Measurements from ENCODE around the gene MAN1A1. TPM values are rescaled to one million over a fixed set of nuclear protein-coding genes. Genes with fewer than 3 reads are reported as not detected.

Gene MAN1A1
- total RNA-seq, 1 experiment from 2014 or later, result 15.4 TPM

GRCh38 chr6:119264854-119265397 is 84.6 kb downstream of the MAN1A1 start:
- Histone ChIP-seq H3K36me3 (no peaks in the 10 kb centered on the region), H3K4me1 (no peaks in the 10 kb centered on the region; the same call in 1 of the 2 replicates), H3K9me3 (replicated peaks) (no peaks in the 10 kb centered on the region; the same call in 1 of the 2 replicates), H3K4me3 (no peak overlapping the region), H3K27me3 (no peaks in the 10 kb centered on the region), H3K27ac (no peak overlapping the region)
- DNase-seq, result no peak

- H3K4me1 ChIP-seq, result no peaks in the 10 kb centered on the region; the same call in 1 of the 2 replicates
- no peaks in the 10 kb centered on the region for H3K9me3 ChIP-seq (replicated peaks)
- DNase-seq, result no peak
- H3K27me3 ChIP-seq, result no peaks in the 10 kb centered on the region
- no peak overlapping the region for H3K4me3 ChIP-seq
- H3K27ac ChIP-seq, result no peak overlapping the region
- no peaks in the 10 kb centered on the region for H3K36me3 ChIP-seq
These were observed 86.9 kb downstream of the MAN1A1 start for GRCh38 chr6:119262612-119263011.

GRCh38 chr6:119261944-119262284 is 87.6 kb downstream of the MAN1A1 start:
- DNase-seq, result no peak
- H3K4me1 ChIP-seq, result no peaks in the 10 kb centered on the region; the same call in 1 of the 2 replicates
- no peaks in the 10 kb centered on the region for H3K36me3 ChIP-seq
- H3K27me3 ChIP-seq, result no peaks in the 10 kb centered on the region
- H3K9me3 ChIP-seq (replicated peaks), result no peaks in the 10 kb centered on the region
- H3K4me3 ChIP-seq, result no peak overlapping the region
- H3K27ac ChIP-seq, result no peak overlapping the region

GRCh38 chr6:119259027-119259426 is 90.5 kb downstream of the MAN1A1 start:
- Histone ChIP-seq H3K4me3 (no peak overlapping the region), H3K27ac (no peak overlapping the region), H3K4me1 (no peaks in the 10 kb centered on the region; the same call in 1 of the 2 replicates), H3K9me3 (replicated peaks) (no peaks in the 10 kb centered on the region), H3K36me3 (no peaks in the 10 kb centered on the region), H3K27me3 (no peaks in the 10 kb centered on the region)
- no peak for DNase-seq

- Histone ChIP-seq H3K4me3 (no peak overlapping the region), H3K27ac (no peak overlapping the region), H3K9me3 (replicated peaks) (no peaks in the 10 kb centered on the region), H3K36me3 (no peaks in the 10 kb centered on the region), H3K4me1 (no peaks in the 10 kb centered on the region; the same call in 1 of the 2 replicates), H3K27me3 (no peaks in the 10 kb centered on the region)
- DNase-seq, result no peak
These were observed 91.8 kb downstream of the MAN1A1 start for GRCh38 chr6:119257726-119258125.

GRCh38 chr6:119256978-119257462 is 92.5 kb downstream of the MAN1A1 start:
- DNase-seq, result no peak
- H3K36me3 ChIP-seq, result no peaks in the 10 kb centered on the region

GRCh38 chr6:119256392-119256791 is 93.2 kb downstream of the MAN1A1 start:
- DNase-seq, result no peak
- no peak overlapping the region for H3K27ac ChIP-seq
- no peak overlapping the region for H3K4me3 ChIP-seq
- H3K36me3 ChIP-seq, result no peaks in the 10 kb centered on the region
- no peaks in the 10 kb centered on the region for H3K9me3 ChIP-seq (replicated peaks)
- no peaks in the 10 kb centered on the region; the same call in 1 of the 2 replicates for H3K4me1 ChIP-seq
- no peaks in the 10 kb centered on the region for H3K27me3 ChIP-seq

More at GRCh38 chr6:119256978-119257462, 92.5 kb downstream of the MAN1A1 start:
- Histone ChIP-seq H3K4me3 (no peak overlapping the region), H3K27me3 (no peaks in the 10 kb centered on the region), H3K4me1 (no peaks in the 10 kb centered on the region; the same call in 1 of the 2 replicates), H3K9me3 (replicated peaks) (no peaks in the 10 kb centered on the region), H3K27ac (no peak overlapping the region)

- DNase-seq, result no peak
- no peak overlapping the region for H3K4me3 ChIP-seq
These were observed 94.1 kb downstream of the MAN1A1 start for GRCh38 chr6:119255492-119255891.

GRCh38 chr6:119250036-119250435 is 99.5 kb downstream of the MAN1A1 start:
- Histone ChIP-seq H3K27ac (no peak overlapping the region), H3K4me3 (no peak overlapping the region), H3K36me3 (no peaks in the 10 kb centered on the region), H3K9me3 (replicated peaks) (no peaks in the 10 kb centered on the region), H3K4me1 (no peaks in the 10 kb centered on the region), H3K27me3 (no peaks in the 10 kb centered on the region)
- no peak for DNase-seq

More at GRCh38 chr6:119255492-119255891, 94.1 kb downstream of the MAN1A1 start:
- Histone ChIP-seq H3K27me3 (no peaks in the 10 kb centered on the region), H3K36me3 (no peaks in the 10 kb centered on the region), H3K9me3 (replicated peaks) (no peaks in the 10 kb centered on the region), H3K27ac (no peak overlapping the region), H3K4me1 (no peaks in the 10 kb centered on the region)

GRCh38 chr6:119249319-119249718 is 100.2 kb downstream of the MAN1A1 start:
- H3K27ac ChIP-seq, result no peak overlapping the region
- no peaks in the 10 kb centered on the region for H3K27me3 ChIP-seq
- H3K4me3 ChIP-seq, result no peak overlapping the region
- no peaks in the 10 kb centered on the region for H3K4me1 ChIP-seq
- H3K36me3 ChIP-seq, result no peaks in the 10 kb centered on the region
- DNase-seq, result no peak
- no peaks in the 10 kb centered on the region for H3K9me3 ChIP-seq (replicated peaks)

- no peaks in the 10 kb centered on the region for H3K4me1 ChIP-seq
These were observed 102.1 kb downstream of the MAN1A1 start for GRCh38 chr6:119247504-119247903.

GRCh38 chr6:119243657-119244056 is 105.9 kb downstream of the MAN1A1 start:
- DNase-seq, result no peak
- H3K4me1 ChIP-seq, result peaks cover 7% of the 10 kb centered on the region

More at GRCh38 chr6:119247504-119247903, 102.1 kb downstream of the MAN1A1 start:
- DNase-seq, result no peak
- H3K36me3 ChIP-seq, result no peaks in the 10 kb centered on the region
- no peaks in the 10 kb centered on the region for H3K27me3 ChIP-seq
- H3K9me3 ChIP-seq (replicated peaks), result no peaks in the 10 kb centered on the region
- H3K4me3 ChIP-seq, result no peak overlapping the region
- H3K27ac ChIP-seq, result no peak overlapping the region

GRCh38 chr6:119243037-119243436 is 106.5 kb downstream of the MAN1A1 start:
- Histone ChIP-seq H3K4me1 (peaks cover 7% of the 10 kb centered on the region), H3K9me3 (replicated peaks) (no peaks in the 10 kb centered on the region), H3K36me3 (no peaks in the 10 kb centered on the region), H3K27ac (no peak overlapping the region), H3K4me3 (no peak overlapping the region), H3K27me3 (no peaks in the 10 kb centered on the region)
- no peak for DNase-seq

More at GRCh38 chr6:119243657-119244056, 105.9 kb downstream of the MAN1A1 start:
- Histone ChIP-seq H3K27ac (no peak overlapping the region), H3K9me3 (replicated peaks) (no peaks in the 10 kb centered on the region), H3K4me3 (no peak overlapping the region), H3K27me3 (no peaks in the 10 kb centered on the region), H3K36me3 (no peaks in the 10 kb centered on the region)

GRCh38 chr6:119241540-119242309 is 107.8 kb downstream of the MAN1A1 start:
- Histone ChIP-seq H3K9me3 (replicated peaks) (no peaks in the 10 kb centered on the region), H3K27ac (no peak overlapping the region), H3K27me3 (no peaks in the 10 kb centered on the region), H3K4me1 (peaks cover 7% of the 10 kb centered on the region), H3K36me3 (no peaks in the 10 kb centered on the region), H3K4me3 (no peak overlapping the region)
- DNase-seq, result no peak

- Histone ChIP-seq H3K4me3 (no peak overlapping the region), H3K27ac (no peak overlapping the region), H3K27me3 (no peaks in the 10 kb centered on the region), H3K9me3 (replicated peaks) (no peaks in the 10 kb centered on the region), H3K36me3 (no peaks in the 10 kb centered on the region), H3K4me1 (peaks cover 7% of the 10 kb centered on the region)
- peak; percentile 3 to 48 for DNase-seq
These were observed 108.5 kb downstream of the MAN1A1 start for GRCh38 chr6:119241111-119241465.

Data from SJCRH30 (cell line).